K562 (cell line): Measurements from ENCODE around the gene DXO. TPM values are rescaled to one million over a fixed set of nuclear protein-coding genes. Genes with fewer than 3 reads are reported as not detected.

Experiments
- ARNT ChIP-seq, 2 experiments: fragments of 450-650 bp; IDR thresholded peaks; 2 replicates each; pipeline ENCODE4 v1.6.1; 2016; ENCODE audit warnings: mild to moderate bottlenecking in 1 of 2
- ATF1 ChIP-seq, 2 experiments: fragments of 450-650 bp in 1 of 2; IDR thresholded peaks; 2 replicates each; pipeline ENCODE4 v1.6.1; 2016; ENCODE audit warnings: missing compliant biosample characterization in 1 of 2, missing genetic modification characterization in 1 of 2
- BACH1 ChIP-seq: fragments of 200-800 bp; sonication (Bioruptor generic); IDR thresholded peaks from 2 replicates; pipeline ENCODE4 v1.6.1; 2016; ENCODE audit warnings: missing genetic modification characterization, missing compliant biosample characterization
- CAMTA2 ChIP-seq: fragments of 250-450 bp; sonication (Bioruptor Pico); conservative IDR thresholded peaks from 2 replicates; pipeline ENCODE4 v1.5.1; 2022
- CBX3 ChIP-seq, 2 experiments: IDR thresholded peaks; 1 replicate in 1 of 2; 2 replicates in 1 of 2; pipeline ENCODE4 v1.6.1; 2012; ENCODE audit warnings: inconsistent platforms in 2 of 2, low read length in 2 of 2, borderline replicate concordance in 1 of 2, control low read depth in 1 of 2
- CEBPB ChIP-seq: fragments of 450-650 bp; IDR thresholded peaks from 2 replicates; pipeline ENCODE4 v1.6.1; 2016; ENCODE audit warnings: missing genetic modification characterization, missing compliant biosample characterization
- CREM ChIP-seq: IDR thresholded peaks from 2 replicates; pipeline ENCODE4 v1.6.1; 2014; ENCODE audit warnings: antibody characterized with exemption, low read depth
- HDAC3 ChIP-seq: fragments of 450-650 bp; IDR thresholded peaks from 2 replicates; pipeline ENCODE4 v1.6.1; 2018; ENCODE audit warnings: borderline replicate concordance, mild to moderate bottlenecking, moderate library complexity; ENCODE audit not compliant: partially characterized antibody
- L3MBTL2 ChIP-seq: fragments of 450-650 bp; IDR thresholded peaks from 2 replicates; pipeline ENCODE4 v1.6.1; 2016; ENCODE audit warnings: mild to moderate bottlenecking, moderate library complexity
- LCOR ChIP-seq: sonication (generic); formaldehyde crosslinking; IDR thresholded peaks from 2 replicates; pipeline ENCODE4 v1.8.0; 2022; ENCODE audit warnings: mild to moderate bottlenecking, missing genetic modification reagents
- LEF1 ChIP-seq: fragments of 450-650 bp; IDR thresholded peaks from 2 replicates; pipeline ENCODE4 v1.6.1; 2016; ENCODE audit warnings: mild to moderate bottlenecking
- MEIS2 ChIP-seq: fragments of 450-650 bp; IDR thresholded peaks from 2 replicates; pipeline ENCODE4 v1.6.1; 2014; ENCODE audit warnings: mild to moderate bottlenecking; ENCODE audit not compliant: partially characterized antibody
- MTA3 ChIP-seq: fragments of 450-650 bp; formaldehyde crosslinking; IDR thresholded peaks from 2 replicates; pipeline ENCODE4 v1.6.1; 2017; ENCODE audit warnings: mild to moderate bottlenecking, borderline replicate concordance
- MTF1 ChIP-seq: fragments of 250-450 bp; sonication (Bioruptor Pico); IDR thresholded peaks from 2 replicates; pipeline ENCODE4 v1.9.0; 2021; ENCODE audit warnings: moderate library complexity, mild to moderate bottlenecking, inconsistent platforms, borderline replicate concordance
- NFIX ChIP-seq: fragments of 250-450 bp; sonication (Bioruptor Pico); IDR thresholded peaks from 2 replicates; pipeline ENCODE4 v1.4.0; 2020; ENCODE audit warnings: low read depth, mild to moderate bottlenecking, moderate library complexity
- NFXL1 ChIP-seq: fragments of 450-650 bp; formaldehyde crosslinking; IDR thresholded peaks from 2 replicates; pipeline ENCODE4 v1.4.0; 2021; ENCODE audit warnings: mild to moderate bottlenecking
- NR3C1 ChIP-seq: sonication (generic); formaldehyde crosslinking; IDR thresholded peaks from 2 replicates; pipeline ENCODE4 v1.8.1; 2022; ENCODE audit warnings: missing genetic modification reagents
- PHF21A ChIP-seq: fragments of 450-650 bp; IDR thresholded peaks from 2 replicates; pipeline ENCODE4 v1.6.1; 2017; ENCODE audit warnings: low read depth, borderline replicate concordance
- PTBP1 ChIP-seq: fragments of 200-400 bp; formaldehyde crosslinking; IDR thresholded peaks from 2 replicates; pipeline ENCODE4 v1.6.1; 2017; ENCODE audit warnings: low read depth, low read length
- SAP30 ChIP-seq: fragments of 200-600 bp; sonication (generic); IDR thresholded peaks from 2 replicates; pipeline ENCODE4 v1.6.1; 2012; ENCODE audit warnings: borderline replicate concordance, low read depth, mild to moderate bottlenecking, moderate library complexity, low read length, control low read depth, inconsistent platforms; ENCODE audit not compliant: insufficient read depth, poor library complexity, severe bottlenecking
- SPI1 ChIP-seq: IDR thresholded peaks from 2 replicates; pipeline ENCODE4 v1.6.1; 2011; ENCODE audit warnings: low read depth, low read length, control low read depth, borderline replicate concordance
- SREBF2 ChIP-seq: sonication (generic); formaldehyde crosslinking; IDR thresholded peaks from 2 replicates; pipeline ENCODE4 v1.4.0; 2020; ENCODE audit warnings: mild to moderate bottlenecking, missing genetic modification reagents
- SRF ChIP-seq, 2 experiments: fragments of 250-450, 450-650 bp in 1 of 2; sonication (Bioruptor Pico) in 1 of 2; sonication (generic) in 1 of 2; formaldehyde crosslinking; IDR thresholded peaks; 2 replicates each; pipeline versions ENCODE4 v1.5.0 to v1.5.1; 2020 to 2022; ENCODE audit warnings: mild to moderate bottlenecking in 1 of 2, missing genetic modification reagents in 1 of 2
- STAG1 ChIP-seq: sonication (generic); formaldehyde crosslinking; IDR thresholded peaks from 2 replicates; pipeline ENCODE4 v1.5.0; 2020; ENCODE audit warnings: missing genetic modification reagents, borderline replicate concordance
- TCFL5 ChIP-seq: fragments of 250-450 bp; sonication (Bioruptor Pico); conservative IDR thresholded peaks from 2 replicates; pipeline ENCODE4 v1.6.1; 2021; ENCODE audit warnings: mild to moderate bottlenecking, moderate library complexity, matching md5 sums
- TEAD4 ChIP-seq, 2 experiments: sonication (generic) in 1 of 2; formaldehyde crosslinking in 1 of 2; IDR thresholded peaks; 2 replicates each; pipeline versions ENCODE4 v1.6.1 to v1.8.0; 2012 to 2022; ENCODE audit warnings: borderline replicate concordance in 1 of 2, inconsistent platforms in 1 of 2, low read length in 1 of 2, mild to moderate bottlenecking in 1 of 2, missing genetic modification reagents in 1 of 2
- ZNF253 ChIP-seq: fragments of 250-450 bp; sonication (Bioruptor Pico); conservative IDR thresholded peaks from 2 replicates; pipeline ENCODE4 v1.6.1; 2021; ENCODE audit warnings: mild to moderate bottlenecking
- ZSCAN32 ChIP-seq: fragments of 450-650 bp; formaldehyde crosslinking; IDR thresholded peaks from 2 replicates; pipeline ENCODE4 v1.4.0; 2020; ENCODE audit warnings: mild to moderate bottlenecking, moderate library complexity
- polyA plus RNA-seq, 8 experiments: library from polyadenylated mRNA; depleted of rRNA in 4 of 8; stranded (reverse) in 5 of 8; unstranded in 3 of 8; fragments of >200 nt; fragmentation: Nextera tagmentation in 2 of 8; fragmentation: Illumina TruSeq in 1 of 8; extraction: Ambion mirVana in 2 of 8; extraction: Trizol in 1 of 8; gene quantifications; 2 replicates each; pipeline versions ENCODE4 v1.2.1 to v1.2.3, GENCODE V29; 2011 to 2014; ENCODE audit warnings: inconsistent platforms in 1 of 8, missing spikeins in 1 of 8
- total RNA-seq, 7 experiments: library from RNA; depleted of rRNA in 6 of 7; stranded (reverse); fragments of >200 nt in 6 of 7; fragmentation: Illumina TruSeq in 2 of 7; extraction: Trizol in 2 of 7; gene quantifications; 2 replicates each; pipeline versions ENCODE4 v1.2.1 to v1.2.3, GENCODE V29; 2011 to 2021; ENCODE audit warnings: low replicate concordance in 1 of 7
- TF ChIP-seq, protein P1 (sequence below): fragments of 200-800 bp; sonication (Bioruptor generic); IDR thresholded peaks from 2 replicates; pipeline ENCODE4 v1.6.1; 2017; ENCODE audit warnings: missing genetic modification characterization, missing compliant biosample characterization

The DXO gene
- total and polyA plus RNA-seq, 9 of the 15 experiments (the other 6 are each of a cell fraction or from before 2014, with no cell fraction given): 6.4 to 35.1 (median 19.4) TPM

DNA sequence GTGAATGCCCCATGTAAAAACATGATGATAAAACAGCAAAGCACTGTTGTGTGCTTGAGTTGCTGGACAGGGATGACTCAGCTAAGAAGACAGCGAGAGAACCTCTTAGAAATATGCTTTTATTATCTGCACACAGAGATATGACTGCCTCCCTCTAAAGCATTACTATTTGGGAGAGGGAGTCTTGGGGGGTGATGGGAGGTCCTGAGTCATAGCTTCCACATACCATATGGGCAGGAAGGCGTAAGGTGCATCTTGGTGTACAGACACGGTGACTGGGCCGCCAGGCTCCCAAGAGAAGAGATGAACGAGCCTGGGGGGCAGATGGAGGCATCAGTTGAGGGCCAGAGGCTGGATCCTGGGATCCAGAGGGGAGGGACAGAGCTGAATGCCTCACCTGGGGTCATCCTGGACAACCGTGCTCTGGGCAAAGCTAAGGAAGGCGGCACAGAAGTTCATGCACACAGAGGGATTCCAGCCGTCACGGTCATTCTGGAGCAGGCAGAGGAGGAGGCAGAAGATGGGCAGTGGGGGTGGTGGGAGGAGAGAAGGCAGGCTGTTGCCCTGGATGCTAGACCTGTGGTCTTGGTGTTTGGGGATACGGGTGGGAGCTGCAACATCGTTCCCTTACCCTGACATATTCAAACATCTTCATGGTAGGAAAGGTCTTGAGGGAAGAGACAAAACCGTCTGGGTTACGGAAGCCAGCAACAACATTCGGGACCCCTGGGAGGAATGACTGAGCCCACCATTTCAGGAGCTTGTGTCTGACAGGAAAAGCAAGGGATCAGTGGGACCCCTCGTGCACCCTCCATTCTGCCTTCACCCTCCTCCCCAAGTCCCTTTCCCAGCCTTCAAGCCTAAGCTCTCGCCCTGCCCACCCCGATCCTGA, 2.0 kb downstream of the DXO start (continued):
- TF ChIP-seq TEAD4 (IDR thresholded peaks at IDR 0.05; ENCODE audit: low read length) (peak; percentile 67; the same call in 1 of the 2 replicates), TEAD4 (CRISPR knock-in tag; IDR thresholded peaks at IDR 0.05; ENCODE audit: borderline replicate concordance) (no peak), HDAC3 (no peak), STAG1 (CRISPR knock-in tag) (no peak), NFXL1 (no peak), CEBPB (no peak), PHF21A (peak; percentile 98), CREM (peak; percentile 44), LEF1 (peak; percentile 21; the same call in 1 of the 2 replicates), ZNF253 (no peak), MTA3 (peak; percentile 66), SAP30 (peak; percentile 6), CAMTA2 (CRISPR knock-in tag) (no peak), MTF1 (CRISPR knock-in tag) (no peak), ATF1 (CRISPR knock-in tag; IDR thresholded peaks at IDR 0.05) (no peak), ATF1 (tag; IDR thresholded peaks at IDR 0.05) (no peak; the same call in 1 of the 2 replicates), CBX3 (IDR thresholded peaks at IDR 0.05; ENCODE audit: borderline replicate concordance in 1 of 2, low read length in 2 of 2) (0 out of 3 replicates have a peak, but pooled peaks of 1 of the 2 experiments have one; percentile 19), L3MBTL2 (no peak), ZSCAN32 (CRISPR knock-in tag) (no peak), ARNT (IDR thresholded peaks at IDR 0.05) (no peak), MEIS2 (peak; percentile 63), TCFL5 (CRISPR knock-in tag) (no peak), PTBP1 (no peak), BACH1 (tag) (peak; percentile 76; the same call in 1 of the 2 replicates), LCOR (peak; percentile 89), SPI1 (no peak), SREBF2 (CRISPR knock-in tag) (no peak), NFIX (CRISPR knock-in tag) (no peak), NR3C1 (CRISPR knock-in tag) (no peak), SRF (CRISPR knock-in tag; IDR thresholded peaks at IDR 0.05) (no peak; a peak in 1 of 4 replicates)
- TF ChIP-seq, protein P1, sequence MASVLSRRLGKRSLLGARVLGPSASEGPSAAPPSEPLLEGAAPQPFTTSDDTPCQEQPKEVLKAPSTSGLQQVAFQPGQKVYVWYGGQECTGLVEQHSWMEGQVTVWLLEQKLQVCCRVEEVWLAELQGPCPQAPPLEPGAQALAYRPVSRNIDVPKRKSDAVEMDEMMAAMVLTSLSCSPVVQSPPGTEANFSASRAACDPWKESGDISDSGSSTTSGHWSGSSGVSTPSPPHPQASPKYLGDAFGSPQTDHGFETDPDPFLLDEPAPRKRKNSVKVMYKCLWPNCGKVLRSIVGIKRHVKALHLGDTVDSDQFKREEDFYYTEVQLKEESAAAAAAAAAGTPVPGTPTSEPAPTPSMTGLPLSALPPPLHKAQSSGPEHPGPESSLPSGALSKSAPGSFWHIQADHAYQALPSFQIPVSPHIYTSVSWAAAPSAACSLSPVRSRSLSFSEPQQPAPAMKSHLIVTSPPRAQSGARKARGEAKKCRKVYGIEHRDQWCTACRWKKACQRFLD (CRISPR knock-in tag): 0 out of 2 replicates have a peak, but pooled peaks have one; percentile 25
